ENCODE results near the gene ACAD8. TPM values are rescaled to one million over a fixed set of nuclear protein-coding genes. Genes with fewer than 3 reads are reported as not detected.

The ACAD8 gene
- total RNA-seq, 1 donor from 2014 or later, result 33.5 TPM

DNA sequence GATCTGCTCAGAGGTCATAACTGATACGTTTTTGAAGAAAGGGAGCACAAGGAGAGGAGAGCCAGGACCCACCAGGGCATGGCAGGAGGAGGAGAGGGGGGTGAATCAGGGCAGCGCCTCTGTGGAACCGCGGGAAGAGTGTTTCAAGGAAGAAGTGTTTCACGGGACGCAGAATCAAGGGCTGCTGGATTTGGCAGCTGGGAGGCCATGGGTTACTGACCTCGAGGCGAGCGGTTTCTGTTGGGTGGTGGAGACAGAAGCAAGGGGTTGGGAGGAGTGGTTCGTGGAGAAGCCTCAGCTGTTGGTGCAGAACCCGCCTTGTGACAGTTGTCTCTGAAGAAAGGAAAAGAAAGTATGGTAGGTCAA is 15.8 kb upstream of the ACAD8 start:
- no peak for DNase-seq (ENCODE audit: low spot score)
- TF ChIP-seq, protein P1, sequence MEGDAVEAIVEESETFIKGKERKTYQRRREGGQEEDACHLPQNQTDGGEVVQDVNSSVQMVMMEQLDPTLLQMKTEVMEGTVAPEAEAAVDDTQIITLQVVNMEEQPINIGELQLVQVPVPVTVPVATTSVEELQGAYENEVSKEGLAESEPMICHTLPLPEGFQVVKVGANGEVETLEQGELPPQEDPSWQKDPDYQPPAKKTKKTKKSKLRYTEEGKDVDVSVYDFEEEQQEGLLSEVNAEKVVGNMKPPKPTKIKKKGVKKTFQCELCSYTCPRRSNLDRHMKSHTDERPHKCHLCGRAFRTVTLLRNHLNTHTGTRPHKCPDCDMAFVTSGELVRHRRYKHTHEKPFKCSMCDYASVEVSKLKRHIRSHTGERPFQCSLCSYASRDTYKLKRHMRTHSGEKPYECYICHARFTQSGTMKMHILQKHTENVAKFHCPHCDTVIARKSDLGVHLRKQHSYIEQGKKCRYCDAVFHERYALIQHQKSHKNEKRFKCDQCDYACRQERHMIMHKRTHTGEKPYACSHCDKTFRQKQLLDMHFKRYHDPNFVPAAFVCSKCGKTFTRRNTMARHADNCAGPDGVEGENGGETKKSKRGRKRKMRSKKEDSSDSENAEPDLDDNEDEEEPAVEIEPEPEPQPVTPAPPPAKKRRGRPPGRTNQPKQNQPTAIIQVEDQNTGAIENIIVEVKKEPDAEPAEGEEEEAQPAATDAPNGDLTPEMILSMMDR (IDR thresholded peaks at IDR 0.05; ENCODE audit: unreplicated experiment), result no peak
- Mint-ChIP-seq H3K4me3 (ENCODE audit: unreplicated experiment) (peak overlapping the region; percentile 19), H3K27me3 (ENCODE audit: unreplicated experiment) (peaks cover 4% of the 10 kb centered on the region), H3K9me3 (ENCODE audit: unreplicated experiment) (no peaks in the 10 kb centered on the region), H3K36me3 (ENCODE audit: low read depth, unreplicated experiment) (peaks cover 47% of the 10 kb centered on the region), H3K27ac (ENCODE audit: unreplicated experiment) (no peak overlapping the region), H3K4me1 (ENCODE audit: unreplicated experiment) (peaks cover 11% of the 10 kb centered on the region)

DNA sequence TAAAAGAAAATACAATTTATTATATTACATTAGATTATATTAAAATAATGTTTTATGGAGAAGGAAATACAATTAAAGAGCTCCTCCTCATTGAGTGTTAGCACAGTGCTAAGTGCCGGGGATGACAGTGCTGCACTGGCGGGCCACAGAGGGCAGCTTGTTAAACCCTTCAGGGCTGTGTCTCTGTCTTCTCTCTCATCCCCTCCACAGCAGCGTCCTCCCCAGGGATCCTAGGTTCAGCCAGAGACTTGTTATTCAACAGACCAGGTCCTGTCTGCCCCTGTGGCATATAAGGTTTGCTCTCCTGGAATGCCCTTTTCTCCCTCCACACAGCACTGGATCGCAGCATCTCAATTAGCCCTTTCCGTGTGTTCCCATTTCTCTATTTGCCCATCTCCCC is 14.4 kb upstream of the ACAD8 start:
- DNase-seq (ENCODE audit: low spot score), result no peak
- TF ChIP-seq, protein P1 (IDR thresholded peaks at IDR 0.05; ENCODE audit: unreplicated experiment), result no peak
- H3K4me3 Mint-ChIP-seq (ENCODE audit: unreplicated experiment), result no peak overlapping the region
- peaks cover 61% of the 10 kb centered on the region for H3K36me3 Mint-ChIP-seq (ENCODE audit: low read depth, unreplicated experiment)
- no peak overlapping the region for H3K27ac Mint-ChIP-seq (ENCODE audit: unreplicated experiment)
- peaks cover 2% of the 10 kb centered on the region for H3K27me3 Mint-ChIP-seq (ENCODE audit: unreplicated experiment)
- peaks cover 2% of the 10 kb centered on the region for H3K4me1 Mint-ChIP-seq (ENCODE audit: unreplicated experiment)
- no peaks in the 10 kb centered on the region for H3K9me3 Mint-ChIP-seq (ENCODE audit: unreplicated experiment)

DNA sequence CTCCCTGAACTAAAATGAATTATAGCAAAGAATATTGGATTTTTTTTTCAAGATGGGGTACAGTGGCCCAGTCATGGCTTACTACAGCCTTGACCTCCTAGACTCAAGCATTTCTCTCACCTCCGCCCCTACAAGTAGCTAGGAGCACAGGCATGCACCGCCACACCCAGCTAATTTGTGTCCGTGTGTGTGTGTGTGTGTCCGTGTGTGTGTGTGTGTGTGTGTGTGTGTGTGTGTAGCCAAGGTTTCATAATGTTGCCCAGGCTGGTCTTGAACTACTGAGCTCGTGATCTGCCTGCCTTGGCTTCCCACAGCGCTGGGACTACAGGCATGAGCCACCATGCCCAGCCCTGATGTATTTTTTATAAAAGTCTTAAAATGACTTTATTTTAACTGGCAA is 12.8 kb upstream of the ACAD8 start:
- no peak overlapping the region for H3K4me3 Mint-ChIP-seq (ENCODE audit: unreplicated experiment)
- TF ChIP-seq, protein P1 (IDR thresholded peaks at IDR 0.05; ENCODE audit: unreplicated experiment), result no peak
- H3K27ac Mint-ChIP-seq (ENCODE audit: unreplicated experiment), result no peak overlapping the region
- H3K9me3 Mint-ChIP-seq (ENCODE audit: unreplicated experiment), result no peaks in the 10 kb centered on the region
- H3K27me3 Mint-ChIP-seq (ENCODE audit: unreplicated experiment), result peaks cover 4% of the 10 kb centered on the region
- DNase-seq (ENCODE audit: low spot score), result no peak
- H3K4me1 Mint-ChIP-seq (ENCODE audit: unreplicated experiment), result peaks cover 2% of the 10 kb centered on the region
- H3K36me3 Mint-ChIP-seq (ENCODE audit: low read depth, unreplicated experiment), result peaks cover 60% of the 10 kb centered on the region

DNA sequence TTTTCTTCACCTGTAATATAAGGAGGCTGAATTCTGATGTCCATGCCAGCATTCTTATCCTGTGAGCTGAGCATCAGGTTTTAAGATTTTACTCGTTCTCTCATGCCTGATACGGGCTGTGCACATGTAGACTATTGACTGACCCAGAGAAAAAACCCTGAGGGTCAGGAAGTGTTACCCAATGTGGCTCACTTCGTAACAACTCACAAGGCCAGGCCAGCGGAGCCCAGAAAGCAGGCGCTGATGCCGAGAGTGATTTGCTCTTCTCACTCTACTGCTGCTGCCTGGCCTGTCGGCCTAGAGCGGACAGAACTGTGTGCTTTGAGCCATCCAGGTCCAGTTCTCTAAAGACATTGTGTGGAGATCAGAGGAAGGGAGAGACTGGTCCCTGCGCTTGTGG is 11.0 kb upstream of the ACAD8 start:
- DNase-seq (ENCODE audit: low spot score), result no peak
- Mint-ChIP-seq H3K27ac (ENCODE audit: unreplicated experiment) (no peak overlapping the region), H3K27me3 (ENCODE audit: unreplicated experiment) (peaks cover 4% of the 10 kb centered on the region), H3K9me3 (ENCODE audit: unreplicated experiment) (no peaks in the 10 kb centered on the region), H3K4me1 (ENCODE audit: unreplicated experiment) (peaks cover 2% of the 10 kb centered on the region), H3K36me3 (ENCODE audit: low read depth, unreplicated experiment) (peaks cover 55% of the 10 kb centered on the region), H3K4me3 (ENCODE audit: unreplicated experiment) (peak overlapping the region; percentile 63)
- TF ChIP-seq, protein P1 (IDR thresholded peaks at IDR 0.05; ENCODE audit: unreplicated experiment), result no peak

DNA sequence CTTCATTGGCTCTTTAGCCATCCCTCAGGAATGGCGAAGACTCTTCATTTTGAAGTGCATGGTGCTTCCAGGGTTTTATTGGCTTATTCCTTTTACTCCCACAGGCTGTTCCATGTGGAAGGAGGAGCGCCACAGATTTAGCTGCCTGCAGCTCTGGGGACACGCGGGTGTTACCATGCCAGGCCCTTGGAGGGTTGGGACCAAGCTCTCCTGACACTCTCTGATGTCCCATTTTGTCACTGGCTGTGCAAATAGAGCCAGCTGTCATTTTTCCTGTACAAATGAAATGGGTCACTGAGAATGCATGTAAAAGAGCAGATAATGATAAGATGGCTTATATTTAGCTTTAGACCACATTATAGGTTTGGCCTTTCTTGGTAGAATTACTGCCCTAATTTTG is 9.5 kb upstream of the ACAD8 start:
- peaks cover 60% of the 10 kb centered on the region for H3K36me3 Mint-ChIP-seq (ENCODE audit: low read depth, unreplicated experiment)
- H3K27me3 Mint-ChIP-seq (ENCODE audit: unreplicated experiment), result peaks cover 2% of the 10 kb centered on the region
- no peaks in the 10 kb centered on the region for H3K9me3 Mint-ChIP-seq (ENCODE audit: unreplicated experiment)
- H3K4me3 Mint-ChIP-seq (ENCODE audit: unreplicated experiment), result no peak overlapping the region
- TF ChIP-seq, protein P1 (IDR thresholded peaks at IDR 0.05; ENCODE audit: unreplicated experiment), result no peak
- DNase-seq (ENCODE audit: low spot score), result no peak
- H3K27ac Mint-ChIP-seq (ENCODE audit: unreplicated experiment), result no peak overlapping the region
- no peaks in the 10 kb centered on the region for H3K4me1 Mint-ChIP-seq (ENCODE audit: unreplicated experiment)

Measured in endothelial cell (in vitro differentiated cells).